SK-N-SH (cell line): ENCODE measurements around the gene LCN2.

Source experiments
- CTCF ChIP-seq: fragments of 200-600 bp; sonication (generic); IDR thresholded peaks from 2 replicates; pipeline ENCODE4 v1.6.1; 2017; ENCODE audit warnings: antibody characterized with exemption, mild to moderate bottlenecking, moderate library complexity
- JUND ChIP-seq: IDR thresholded peaks from 2 replicates; pipeline ENCODE4 v1.4.0; 2012
- MAX ChIP-seq: IDR thresholded peaks from 2 replicates; pipeline ENCODE4 v1.4.0; 2012; ENCODE audit warnings: low read depth
- MEF2A ChIP-seq: IDR thresholded peaks from 2 replicates; pipeline ENCODE4 v1.4.0; 2012; ENCODE audit warnings: low read depth, borderline replicate concordance
- MXI1 ChIP-seq: IDR thresholded peaks from 2 replicates; pipeline ENCODE4 v1.6.1; 2012; ENCODE audit warnings: mild to moderate bottlenecking, low read depth, low read length, improper control_type of control experiment
- POLR2AphosphoS5 ChIP-seq: IDR thresholded peaks from 2 replicates; pipeline ENCODE4 v1.6.1; 2012; ENCODE audit warnings: low read depth, low read length
- RAD21 ChIP-seq: IDR thresholded peaks from 2 replicates; pipeline ENCODE4 v1.6.1; 2012; ENCODE audit warnings: mild to moderate bottlenecking, low read length
- REST ChIP-seq: IDR thresholded peaks from 2 replicates; pipeline ENCODE4 v1.6.1; 2012; ENCODE audit warnings: mild to moderate bottlenecking, low read depth, low read length, moderate library complexity
- RFX5 ChIP-seq: IDR thresholded peaks from 2 replicates; pipeline ENCODE4 v1.6.1; 2012; ENCODE audit warnings: mild to moderate bottlenecking, improper control_type of control experiment, low read length
- RXRA ChIP-seq: IDR thresholded peaks from 2 replicates; pipeline ENCODE4 v1.4.0; 2012; ENCODE audit warnings: low read depth, mild to moderate bottlenecking, borderline replicate concordance
- TAF1 ChIP-seq: IDR thresholded peaks from 2 replicates; pipeline ENCODE4 v1.6.1; 2012; ENCODE audit warnings: low read depth, mild to moderate bottlenecking, low read length, moderate library complexity, borderline replicate concordance
- TEAD4 ChIP-seq: IDR thresholded peaks from 2 replicates; pipeline ENCODE4 v1.4.0; 2012; ENCODE audit warnings: mild to moderate bottlenecking, borderline replicate concordance; ENCODE audit not compliant: insufficient read depth
- USF2 ChIP-seq: fragments of 150-350 bp; IDR thresholded peaks from 2 replicates; pipeline ENCODE4 v1.6.1; 2017; ENCODE audit warnings: antibody characterized with exemption, low read length, low read depth, borderline replicate concordance
- ZBTB33 ChIP-seq: IDR thresholded peaks from 2 replicates; pipeline ENCODE4 v1.4.0; 2012; ENCODE audit warnings: low read depth, borderline replicate concordance

- TF ChIP-seq RFX5 (no peak), USF2 (no peak), TAF1 (no peak), POLR2AphosphoS5 (no peak), CTCF (no peak), RAD21 (no peak), MAX (no peak), REST (no peak), JUND (no peak), MXI1 (no peak), RXRA (no peak), ZBTB33 (no peak), MEF2A (no peak), TEAD4 (no peak)
Observed at GRCh38 chr9:128118472-128118857, 30.8 kb upstream of the LCN2 start.
